ENCODE results near the gene ACP2.
A peak's percentile ranks its signal among the peaks of the same experiment; 100 is the strongest.

The ACP2 gene

GRCh38 chr11:47248664-47249377, at the start of gene ACP2:
Gene ACP2, minus strand, starts transcription at chr11:47248814. Its CDS starts 25 bp downstream, at chr11:47248789.
- peak within 1 kb of the TSS; percentile 74 for H3K27ac ChIP-seq
- TF ChIP-seq CTCF (IDR thresholded peaks at IDR 0.05) (peak; percentile 45), ZFX (IDR thresholded peaks at IDR 0.05; ENCODE audit: borderline replicate concordance) (no peak)

GRCh38 chr11:47296045-47296444, 47.4 kb upstream of the ACP2 start:
- no peak overlapping the region for H3K27ac ChIP-seq
- TF ChIP-seq CTCF (IDR thresholded peaks at IDR 0.05): no peak

- no peak overlapping the region for H3K27ac ChIP-seq
- no peak for TF ChIP-seq CTCF (IDR thresholded peaks at IDR 0.05)
- no peak for TF ChIP-seq ZFX (IDR thresholded peaks at IDR 0.05; ENCODE audit: borderline replicate concordance)
Measured at GRCh38 chr11:47295385-47295784, 46.8 kb upstream of the ACP2 start.

GRCh38 chr11:47289856-47290255, 41.2 kb upstream of the ACP2 start:
- H3K27ac ChIP-seq: no peak overlapping the region
- TF ChIP-seq CTCF (IDR thresholded peaks at IDR 0.05): no peak
- TF ChIP-seq ZFX (IDR thresholded peaks at IDR 0.05; ENCODE audit: borderline replicate concordance): no peak

GRCh38 chr11:47288066-47288465, 39.5 kb upstream of the ACP2 start:
- no peak for TF ChIP-seq CTCF (IDR thresholded peaks at IDR 0.05)
- TF ChIP-seq ZFX (IDR thresholded peaks at IDR 0.05; ENCODE audit: borderline replicate concordance): no peak
- H3K27ac ChIP-seq: no peak overlapping the region

GRCh38 chr11:47285969-47286770, 37.6 kb upstream of the ACP2 start:
- no peak overlapping the region for H3K27ac ChIP-seq
- no peak for TF ChIP-seq ZFX (IDR thresholded peaks at IDR 0.05; ENCODE audit: borderline replicate concordance)

GRCh38 chr11:47284151-47284550, 35.5 kb upstream of the ACP2 start:
- no peak overlapping the region for H3K27ac ChIP-seq
- no peak for TF ChIP-seq CTCF (IDR thresholded peaks at IDR 0.05)

Data from 22Rv1 (cell line).